CD4-positive, alpha-beta T cell treated with Interleukin-4 for 4 hours (primary cell): Measurements from ENCODE around the gene RNLS.
"Not testable (repeated sequence)": the region's sequence is repeated elsewhere in the genome, so short reads cannot be mapped to it uniquely, and the experiment has no call there.

ENCODE experiments used
- DNase-seq: peaks from one replicate; pipeline ENCODE4 v3.0.0-alpha.2; 2020

Gene RNLS

DNA sequence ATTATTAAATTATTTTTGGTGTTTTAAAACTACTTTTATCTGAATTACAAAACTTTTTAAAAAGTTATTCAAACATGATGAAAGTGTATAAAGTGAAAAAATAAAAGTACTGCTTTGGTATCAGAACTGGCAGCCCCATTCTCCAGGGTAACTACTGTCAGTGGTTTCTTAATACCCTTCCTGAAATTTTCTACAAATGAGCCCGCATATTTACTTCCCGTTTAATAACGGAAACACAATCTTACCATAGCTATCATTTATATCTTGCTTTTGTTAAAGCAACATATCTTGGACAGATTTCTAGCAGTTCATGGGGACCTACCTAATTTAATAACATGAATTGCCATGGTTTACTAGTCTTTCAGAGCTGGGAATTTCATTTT is 249.9 kb downstream of the RNLS start:
- DNase-seq: no peak

DNA sequence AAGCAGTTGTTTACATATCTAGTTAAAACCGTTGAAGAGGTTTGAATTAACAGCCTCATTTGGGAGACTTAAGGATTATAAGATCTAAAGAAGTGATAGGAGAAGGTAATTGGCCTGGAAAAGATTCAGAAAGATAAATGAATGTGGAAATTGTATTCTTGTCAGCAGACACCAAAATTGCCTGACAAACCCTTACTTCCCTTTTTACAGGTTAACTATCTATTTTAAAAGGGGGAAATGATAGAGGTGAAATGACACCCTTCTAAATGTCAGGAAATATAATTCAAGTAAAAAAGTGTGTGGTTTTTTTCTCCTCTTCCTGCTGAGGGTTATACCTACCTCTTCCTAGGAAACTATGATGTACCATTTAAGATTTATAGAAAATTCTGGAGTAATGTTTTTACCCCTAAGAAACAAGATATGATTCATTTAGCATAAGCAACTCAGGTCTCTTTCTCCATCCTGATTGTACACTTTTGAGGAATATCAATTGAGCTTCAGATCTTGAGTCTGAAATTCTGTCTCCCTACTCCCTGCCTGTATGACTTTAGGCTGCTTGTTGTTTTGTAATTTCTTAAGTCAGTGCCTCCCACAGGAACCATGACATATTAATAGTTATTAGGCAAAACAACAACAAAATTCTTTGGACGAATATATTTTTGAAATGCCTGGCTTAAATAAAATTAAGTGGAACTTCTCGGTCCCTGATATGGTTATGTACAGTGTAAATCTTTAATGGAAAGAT is 250.4 kb downstream of the RNLS start:
- no peak for DNase-seq

DNA sequence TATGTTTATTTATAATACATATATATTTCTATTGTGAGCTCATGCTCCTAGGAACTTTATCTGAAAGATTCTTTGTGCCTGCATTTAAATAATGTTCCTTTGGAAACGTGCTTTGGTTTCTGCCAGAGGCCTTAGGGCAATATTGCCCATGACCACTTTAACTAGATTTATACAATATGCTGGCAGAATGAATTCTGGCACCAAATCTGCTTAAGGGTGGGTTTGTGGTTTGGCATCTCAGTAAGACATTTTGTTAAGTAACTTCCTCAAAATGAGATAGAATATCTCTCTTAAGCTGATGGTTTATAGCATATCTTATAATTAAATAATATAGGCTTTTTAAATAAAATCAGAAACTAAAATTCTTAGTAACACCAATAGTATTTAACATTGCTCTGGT is 252.9 kb downstream of the RNLS start:
- no peak for DNase-seq

DNA sequence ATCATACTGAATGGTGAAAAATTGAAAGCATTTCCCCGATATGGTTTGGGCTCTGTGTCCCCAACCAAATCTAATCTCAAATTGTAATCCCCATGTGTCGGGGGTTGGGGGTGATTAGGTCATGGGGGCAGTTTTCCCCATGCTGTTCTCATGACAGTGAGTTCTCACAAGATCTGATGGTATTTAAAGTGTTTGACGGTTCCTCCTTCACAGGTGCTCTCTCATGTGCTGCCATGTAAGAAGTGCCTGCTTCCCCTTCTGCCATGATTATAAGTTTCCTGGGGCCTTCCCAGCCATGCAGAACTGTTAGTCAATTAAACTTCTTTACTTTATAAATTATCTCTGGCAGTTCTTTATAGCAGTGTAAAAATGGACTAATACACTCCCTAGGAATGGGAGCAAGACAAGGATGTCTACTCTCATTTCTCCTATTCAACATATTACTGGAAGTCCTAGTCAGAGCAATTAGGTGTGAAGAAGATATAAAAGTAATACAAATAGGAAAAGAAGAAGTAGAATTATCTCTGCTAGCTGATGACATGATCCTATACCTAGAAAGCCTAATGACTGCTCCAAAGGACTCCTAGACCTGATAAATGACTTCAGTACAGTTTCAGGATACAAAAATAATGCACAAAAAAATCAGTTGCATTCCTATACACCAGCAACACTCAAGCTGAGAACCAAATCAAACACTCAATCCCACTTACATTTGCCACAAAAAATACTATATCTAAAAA is 260.6 kb downstream of the RNLS start:
- no peak for DNase-seq

DNA sequence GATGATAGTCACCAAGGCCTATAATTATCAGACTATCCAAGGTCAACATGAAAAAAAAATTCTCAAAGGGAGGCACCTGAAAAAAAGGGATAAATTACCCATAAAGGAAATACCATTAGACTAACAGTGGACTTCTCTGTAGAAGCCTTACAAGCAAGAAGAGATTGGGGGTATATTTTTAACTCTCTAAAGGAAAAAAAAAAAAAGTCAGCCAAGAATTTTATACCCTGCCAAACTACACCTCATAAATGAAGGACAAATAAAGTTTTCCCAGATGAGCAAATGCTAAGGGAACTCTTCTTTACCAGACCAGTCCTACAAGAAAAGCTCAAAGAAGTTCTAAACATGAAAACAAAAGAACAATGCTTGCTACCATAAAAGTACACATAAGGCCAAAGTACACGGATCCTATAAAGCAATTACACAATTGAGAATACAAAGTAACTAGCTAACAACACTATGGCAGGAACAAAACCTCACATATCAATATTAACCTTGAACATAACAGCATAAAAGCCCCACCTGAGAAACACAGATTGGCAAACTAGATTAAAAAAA is 263.1 kb downstream of the RNLS start:
- no peak for DNase-seq

DNA sequence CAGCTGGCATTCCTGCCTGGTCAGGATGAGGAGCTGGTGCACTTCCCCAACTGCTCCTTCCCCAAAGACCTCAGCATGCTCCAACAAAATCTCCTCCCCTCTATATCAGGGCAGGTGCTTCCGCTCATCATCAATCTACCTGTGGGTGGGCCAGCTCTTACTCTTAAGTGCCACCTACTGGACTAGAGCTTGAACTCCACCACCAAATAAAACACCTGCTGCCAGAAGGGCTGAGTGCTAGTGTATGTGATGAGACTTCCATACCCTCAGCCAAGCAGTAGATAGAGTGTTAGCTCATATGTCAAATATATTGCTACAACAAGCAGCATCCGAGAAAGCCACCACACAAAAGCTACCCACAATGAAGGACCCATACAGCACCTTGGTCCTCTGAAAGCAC is 264.3 kb downstream of the RNLS start:
- no peak for DNase-seq

DNA sequence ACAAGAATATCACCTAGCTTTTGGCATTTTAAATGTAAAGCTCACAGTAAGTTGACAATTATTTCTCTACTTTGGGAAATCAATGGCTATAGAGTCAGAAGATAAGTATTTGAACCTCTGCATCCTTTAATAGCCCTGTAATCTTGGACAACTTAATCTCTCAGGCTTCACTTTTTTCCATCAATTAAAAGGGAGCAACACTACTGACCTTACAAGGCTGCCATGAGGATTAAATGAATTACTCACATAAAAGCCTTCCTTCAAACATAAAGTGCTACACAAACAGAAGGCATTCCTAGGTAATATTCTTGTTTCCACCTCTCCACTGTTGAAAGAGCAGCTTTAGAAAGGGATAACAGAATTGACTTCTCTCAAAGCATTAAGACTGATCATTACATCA is 266.0 kb downstream of the RNLS start:
- DNase-seq: no peak

DNA sequence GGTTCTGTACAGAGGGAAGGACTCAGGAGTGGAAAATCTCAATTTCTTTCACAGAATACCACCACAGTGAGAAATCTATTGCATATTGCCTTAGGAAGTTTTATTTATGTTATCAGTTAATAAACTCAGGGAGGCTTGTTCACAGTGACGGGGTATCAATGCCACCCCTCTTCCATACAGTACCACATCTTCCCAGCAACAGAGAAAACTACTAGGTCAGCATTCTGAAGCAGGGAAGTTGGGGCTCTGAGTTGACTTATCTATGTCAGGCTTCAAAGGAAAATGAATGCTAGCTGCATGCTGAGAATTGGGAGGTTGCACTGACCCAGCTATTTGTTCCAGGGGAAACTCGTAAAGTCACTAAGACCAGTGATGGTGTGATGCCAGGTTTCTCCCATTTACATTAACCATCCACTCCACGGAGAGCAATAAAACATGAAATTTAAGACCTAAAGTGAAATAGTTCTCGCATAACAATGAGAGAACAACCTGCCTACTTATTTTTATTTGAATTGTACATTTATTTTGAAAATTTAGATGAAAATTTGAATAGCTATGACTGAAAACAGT is 266.7 kb downstream of the RNLS start:
- DNase-seq: no peak

DNA sequence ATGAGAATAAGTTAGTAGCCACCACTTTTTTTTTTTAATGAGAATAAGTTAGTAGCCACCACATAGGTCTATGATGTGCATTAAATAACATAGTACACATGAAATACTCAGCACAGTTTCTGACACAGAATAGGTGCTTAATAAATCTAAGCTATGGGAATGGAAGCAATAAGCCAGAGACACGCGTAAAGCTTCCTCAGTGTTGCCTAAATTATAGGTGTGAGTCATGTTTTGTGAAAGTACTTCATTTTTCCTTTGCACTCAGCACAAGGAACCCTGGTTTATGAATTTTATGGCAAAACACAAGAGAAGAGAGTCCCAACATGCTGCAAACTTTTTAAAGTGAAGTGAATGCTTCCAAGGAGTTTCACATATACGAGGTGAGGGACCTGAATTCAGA is 267.4 kb downstream of the RNLS start:
- DNase-seq: no peak

DNA sequence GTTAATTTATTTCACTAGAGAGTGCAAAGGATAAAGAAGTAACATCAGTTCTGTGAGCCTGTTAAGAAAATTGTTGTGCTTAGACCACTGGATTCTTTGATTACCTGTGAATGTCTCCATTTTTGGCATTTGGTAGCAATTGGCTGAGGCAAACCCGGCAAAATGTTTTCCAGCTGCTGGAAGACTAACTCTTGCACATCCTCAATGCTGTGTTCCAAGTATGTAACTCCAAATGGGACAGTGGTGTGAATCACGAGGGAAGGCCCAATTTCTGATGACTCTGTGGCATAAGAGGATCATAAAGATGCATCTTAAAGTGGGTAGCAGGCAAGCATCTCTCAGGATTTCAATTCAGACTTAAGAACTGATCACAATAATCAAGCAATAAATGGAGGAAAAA is 268.8 kb downstream of the RNLS start:
- DNase-seq: no peak

DNA sequence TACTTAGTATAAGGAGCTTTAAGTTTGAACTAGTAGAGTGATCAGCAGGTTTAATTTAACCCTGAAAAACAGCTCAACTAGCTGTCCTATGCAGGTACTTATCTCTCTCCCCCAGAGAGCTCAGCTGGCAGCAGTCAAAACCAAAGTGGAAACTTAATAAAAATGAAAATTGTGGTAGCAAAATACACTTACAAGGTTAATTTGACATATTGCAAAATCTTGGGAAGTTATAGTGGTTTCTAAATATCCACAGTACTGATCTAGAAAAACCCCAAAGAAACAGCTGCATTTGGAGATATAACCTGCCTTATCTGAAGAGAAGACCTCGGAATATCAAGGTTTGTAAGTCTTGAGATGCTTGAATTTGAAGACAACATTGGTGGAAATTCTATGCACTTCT is 269.2 kb downstream of the RNLS start:
- DNase-seq: no peak

DNA sequence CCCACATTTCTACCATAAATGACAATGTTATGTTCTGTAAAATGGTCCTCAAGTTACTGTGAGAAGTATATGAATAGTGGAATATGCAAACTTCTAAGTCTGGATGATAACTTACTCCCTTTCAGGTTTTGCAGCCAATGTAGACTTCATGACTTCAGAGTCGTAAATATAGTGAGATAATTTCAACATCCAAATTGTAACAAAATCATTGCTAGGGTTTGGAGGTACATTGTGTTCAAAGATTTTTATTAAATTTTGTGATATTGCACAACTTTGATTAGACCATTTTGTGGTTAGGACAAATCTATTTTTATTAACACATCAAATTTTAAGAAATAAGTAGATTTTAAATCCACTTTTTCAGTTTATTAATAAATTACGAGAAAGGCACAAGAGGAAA is 270.3 kb downstream of the RNLS start:
- no peak for DNase-seq

DNA sequence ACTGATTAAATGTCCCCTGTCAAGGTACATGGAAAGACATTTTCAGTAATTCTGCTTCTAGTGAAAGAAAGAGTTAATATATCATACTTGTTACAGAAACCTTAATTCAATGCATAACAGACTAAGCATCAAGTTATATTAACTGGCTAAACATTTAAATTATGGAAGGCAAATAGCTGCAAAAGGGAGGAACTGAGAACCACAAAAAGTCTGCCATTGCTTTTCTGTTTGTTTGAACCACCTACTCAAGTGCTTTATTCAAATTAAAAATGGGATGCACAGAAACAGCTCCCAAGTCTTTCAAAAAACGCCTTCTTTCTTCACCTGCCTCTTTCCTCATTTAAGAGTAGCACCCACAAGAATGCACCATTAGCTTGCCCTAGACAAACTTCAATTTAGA is 271.9 kb downstream of the RNLS start:
- no peak for DNase-seq

DNA sequence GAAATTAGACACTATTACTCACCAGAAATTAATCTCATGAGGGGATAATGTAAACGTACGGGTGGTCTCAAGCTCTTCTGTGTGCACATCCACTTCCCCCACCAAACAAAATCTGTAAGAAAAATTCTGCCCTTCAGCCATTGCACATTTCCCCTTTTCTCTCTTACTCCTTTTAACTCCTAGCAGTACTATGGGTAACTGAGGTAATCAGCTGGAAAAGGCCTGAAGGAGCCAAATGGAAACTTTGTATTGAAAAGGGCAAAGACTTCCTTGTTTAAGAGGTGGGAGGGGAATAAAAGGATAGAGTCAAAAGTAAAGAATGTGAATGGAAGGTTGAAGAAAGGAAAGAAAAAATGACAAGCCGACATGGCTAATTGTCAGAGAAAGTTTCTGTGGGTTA is 273.8 kb downstream of the RNLS start:
- no peak for DNase-seq

DNA sequence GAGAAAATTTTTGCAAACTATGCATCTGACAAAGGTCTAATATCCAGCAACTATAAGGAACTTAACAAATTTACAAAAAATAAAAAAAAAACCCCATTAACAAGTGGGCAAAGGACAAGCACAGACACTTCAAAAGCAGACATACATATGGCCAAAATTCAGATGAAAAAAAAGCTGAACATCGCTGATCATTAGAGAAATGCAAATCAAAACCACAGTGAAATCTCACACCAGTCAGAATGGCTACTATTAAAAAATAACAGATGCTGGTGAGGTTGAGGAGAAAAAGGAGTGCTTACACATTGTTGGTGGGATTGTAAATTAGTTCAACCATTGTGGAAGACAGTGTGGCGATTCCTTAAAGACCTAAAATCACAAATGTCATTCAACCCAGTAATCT is 274.8 kb downstream of the RNLS start:
- not testable (repeated sequence) for DNase-seq

DNA sequence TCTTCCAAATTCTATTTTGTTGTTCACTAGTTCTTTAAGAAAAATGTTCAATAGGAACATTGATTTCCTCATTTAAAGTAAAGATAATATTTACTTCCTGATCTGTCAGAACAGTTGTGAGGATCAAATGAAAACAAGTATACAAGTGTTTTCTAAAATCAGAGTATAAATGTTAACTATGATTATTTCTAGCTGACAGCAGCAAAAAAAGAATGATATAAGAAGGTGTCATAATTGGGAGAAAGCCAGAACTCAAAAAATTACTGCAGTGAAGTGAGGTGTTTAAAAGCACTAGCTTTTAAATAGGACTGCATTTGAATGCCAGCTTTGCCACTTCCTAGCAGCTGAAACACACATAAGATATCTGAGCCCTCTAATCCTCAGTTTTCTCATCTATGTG is 283.3 kb downstream of the RNLS start:
- no peak for DNase-seq

DNA sequence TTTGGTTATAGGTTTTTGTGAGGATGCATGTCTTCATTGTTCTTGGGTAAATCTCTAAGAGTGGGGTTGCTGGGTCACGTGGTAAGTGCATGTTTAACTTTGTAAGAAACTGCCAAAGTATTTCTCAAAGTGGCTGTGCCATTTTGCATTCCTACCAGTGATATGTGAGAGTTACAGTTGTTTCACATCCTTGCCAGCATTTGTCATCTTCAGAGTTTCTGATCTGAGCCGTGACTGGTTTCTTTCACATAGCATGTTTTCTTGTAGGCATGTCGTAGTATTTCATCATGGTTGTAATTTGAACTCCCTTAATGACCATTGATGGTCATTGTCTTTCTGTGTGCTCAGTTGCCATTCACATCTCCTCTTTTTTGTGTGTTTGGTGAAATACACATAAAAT is 286.0 kb downstream of the RNLS start:
- DNase-seq: no peak

DNA sequence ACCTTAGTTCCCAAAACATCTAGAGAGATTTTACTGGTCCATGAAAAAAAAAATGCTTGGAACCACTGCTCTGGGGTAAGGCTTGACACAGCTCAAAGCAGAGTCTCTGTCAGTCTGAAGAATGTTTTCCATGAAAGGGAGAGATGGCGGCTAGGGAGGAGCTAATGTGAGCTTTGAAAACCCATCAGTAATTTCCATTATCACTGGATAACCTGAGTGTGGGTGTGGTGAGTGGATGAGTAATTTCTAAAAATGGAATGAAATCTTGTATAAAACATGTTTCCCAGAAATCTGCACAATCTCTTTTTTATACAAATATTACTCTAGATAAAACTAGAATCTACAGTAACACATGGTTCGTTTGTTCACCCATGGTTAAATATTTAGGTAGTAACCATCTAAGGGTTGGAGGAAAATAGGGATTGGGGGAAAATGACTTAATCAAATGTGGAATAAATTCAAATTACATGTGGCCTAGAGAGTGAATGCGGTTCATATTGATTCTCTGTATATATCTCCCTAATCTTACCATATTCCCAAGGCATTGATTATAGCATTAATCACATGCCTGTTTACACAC is 289.4 kb downstream of the RNLS start:
- DNase-seq: no peak

DNA sequence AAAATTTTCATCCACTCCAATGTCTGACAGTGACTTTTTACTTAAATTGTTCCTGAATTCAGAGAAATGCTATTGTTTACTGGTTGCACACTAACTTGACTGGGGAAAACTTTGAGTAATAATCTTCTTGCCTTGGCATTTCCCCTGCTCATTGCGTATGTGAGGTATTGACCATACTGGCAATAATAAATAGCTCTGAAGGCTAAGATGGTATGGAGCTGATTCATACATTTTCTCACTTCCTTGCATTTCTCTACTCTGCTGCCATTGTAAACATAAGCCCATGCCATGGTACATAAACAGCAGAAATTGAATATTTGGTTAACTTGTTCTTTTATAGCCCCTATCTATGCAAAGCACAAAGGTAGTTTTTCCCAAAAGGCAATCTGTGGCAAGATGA is 290.0 kb downstream of the RNLS start:
- DNase-seq: no peak

DNA sequence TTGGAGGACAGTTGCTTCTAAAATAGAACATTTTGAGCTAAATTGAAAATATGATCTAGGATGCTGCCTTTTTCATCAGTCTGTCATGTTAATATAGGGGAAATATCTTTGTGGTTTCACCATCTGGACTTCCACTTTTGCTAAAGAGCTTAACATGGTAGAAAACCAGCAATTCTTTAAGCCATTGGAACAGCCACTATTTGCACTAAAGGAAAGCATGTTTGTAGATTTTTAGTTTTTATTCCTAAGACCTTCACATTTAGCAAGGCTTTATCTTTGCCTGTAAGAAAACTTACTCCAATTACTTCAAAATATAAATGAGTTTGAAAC is 291.0 kb downstream of the RNLS start:
- DNase-seq: no peak

DNA sequence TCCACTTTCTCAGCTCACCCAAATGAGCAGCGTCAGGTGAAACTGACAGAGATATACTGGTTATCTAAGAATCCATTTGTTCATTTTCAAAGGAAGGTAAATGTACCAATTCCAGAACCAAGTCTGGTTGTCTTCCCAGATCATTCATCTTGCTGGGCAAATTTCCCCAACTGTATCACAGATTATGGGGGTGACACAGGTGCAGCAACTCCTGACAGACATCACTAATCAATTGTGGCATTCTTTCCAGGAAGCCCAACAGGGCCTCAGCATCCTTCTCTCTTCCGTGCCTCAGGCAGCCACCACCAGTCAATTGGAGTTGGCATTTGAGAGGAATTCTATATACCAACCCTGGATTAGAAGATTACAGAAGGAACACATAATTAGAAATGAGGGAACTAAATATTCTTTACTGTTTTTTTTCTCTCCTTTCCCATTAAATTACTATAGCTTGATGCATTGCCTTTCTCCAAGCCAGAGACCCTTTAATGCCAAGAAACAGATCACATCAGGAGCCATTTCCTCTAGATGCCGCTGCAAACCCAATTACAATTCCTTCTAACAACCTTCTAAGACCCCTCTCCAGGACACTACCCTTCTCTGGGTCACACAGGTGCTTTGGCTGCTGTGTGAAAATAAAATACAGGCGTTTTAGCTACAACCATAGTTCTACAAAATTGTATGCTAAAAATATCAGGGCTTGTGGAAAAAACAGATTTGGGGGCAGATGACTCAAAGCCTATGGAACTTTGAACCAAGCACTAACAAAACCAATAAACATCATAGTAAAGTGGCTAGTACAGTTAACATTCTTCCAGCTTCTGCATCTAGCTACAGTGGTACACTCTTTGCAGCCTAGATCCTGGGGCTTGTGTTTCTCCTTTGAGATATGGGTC is 291.6 kb downstream of the RNLS start:
- no peak for DNase-seq

DNA sequence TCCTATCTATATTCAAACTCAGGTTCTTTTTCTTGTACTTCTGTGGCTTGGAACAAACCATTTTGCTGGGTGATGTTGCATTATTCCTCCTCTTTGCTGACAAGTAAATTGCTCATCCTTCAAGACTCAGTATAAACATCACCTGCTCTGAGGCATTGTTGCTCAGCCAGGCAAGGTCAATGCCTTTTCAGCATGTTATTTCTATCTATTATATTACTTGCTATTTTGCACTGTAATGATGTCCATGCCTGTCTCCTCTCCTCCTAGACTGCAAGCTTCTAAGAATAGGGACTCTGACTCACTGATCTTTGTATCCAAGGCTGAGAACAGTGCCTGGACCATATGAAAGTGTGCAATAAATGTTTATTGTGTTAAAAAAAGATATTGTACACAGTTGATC is 293.8 kb downstream of the RNLS start:
- no peak for DNase-seq
